Mammary epithelial cell (primary cell): Measurements from ENCODE around the gene SEC11A.

Experiments used
- EZH2 ChIP-seq: IDR thresholded peaks from 2 replicates; pipeline ENCODE4 v1.6.1; 2012; ENCODE audit warnings: low read length, inconsistent platforms, borderline replicate concordance
- TF ChIP-seq, protein P1 (sequence below), 2 donors: IDR thresholded peaks in 1 of 2; conservative IDR thresholded peaks in 1 of 2; 2 replicates each; pipeline ENCODE4 v1.5.1; 2011 to 2012; ENCODE audit warnings: inconsistent platforms in 2 of 2, low read length in 2 of 2, mild to moderate bottlenecking in 2 of 2, control low read depth in 1 of 2, low read depth in 1 of 2; ENCODE audit not compliant: insufficient read depth in 1 of 2; ENCODE audit errors: extremely low read depth in 1 of 2

DNA sequence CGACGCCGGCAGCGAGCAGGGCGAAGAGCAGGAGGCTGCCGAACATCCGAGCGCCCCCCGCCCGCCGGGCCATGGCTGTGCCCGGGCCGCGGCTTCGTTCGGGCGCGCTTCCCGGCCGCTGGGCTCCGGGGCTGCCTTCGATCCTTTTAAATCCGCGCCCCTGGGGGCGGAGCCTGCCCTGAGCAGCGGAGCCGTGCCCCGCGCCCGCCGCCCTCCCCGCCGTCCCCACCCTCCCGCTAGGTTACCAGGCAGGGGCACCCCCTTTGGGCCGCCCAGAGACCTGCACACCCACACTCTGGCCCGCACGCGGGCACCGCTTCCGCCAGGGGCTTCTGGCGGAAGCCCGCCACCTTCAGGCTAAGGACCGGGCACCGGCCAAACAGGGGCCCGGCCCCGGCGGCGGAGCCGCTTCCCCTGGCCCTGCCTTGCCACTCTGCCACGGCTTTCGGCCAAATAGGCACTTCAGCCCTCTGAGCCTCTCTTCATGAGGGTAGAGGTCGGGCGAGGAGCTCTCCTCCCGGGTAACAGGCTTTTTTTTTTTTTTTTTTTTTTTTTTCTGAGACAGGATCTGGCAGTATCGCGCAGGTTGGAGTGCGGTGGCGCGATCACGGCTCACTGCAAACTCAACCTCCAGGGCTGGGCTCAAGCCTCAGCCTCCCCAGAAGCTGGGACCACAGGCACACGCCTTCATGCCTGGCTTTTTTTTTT lies 57.7 kb downstream of the SEC11A start, which contains the start of gene NMB:
- TF ChIP-seq EZH2 = no peak
- TF ChIP-seq, protein P1, sequence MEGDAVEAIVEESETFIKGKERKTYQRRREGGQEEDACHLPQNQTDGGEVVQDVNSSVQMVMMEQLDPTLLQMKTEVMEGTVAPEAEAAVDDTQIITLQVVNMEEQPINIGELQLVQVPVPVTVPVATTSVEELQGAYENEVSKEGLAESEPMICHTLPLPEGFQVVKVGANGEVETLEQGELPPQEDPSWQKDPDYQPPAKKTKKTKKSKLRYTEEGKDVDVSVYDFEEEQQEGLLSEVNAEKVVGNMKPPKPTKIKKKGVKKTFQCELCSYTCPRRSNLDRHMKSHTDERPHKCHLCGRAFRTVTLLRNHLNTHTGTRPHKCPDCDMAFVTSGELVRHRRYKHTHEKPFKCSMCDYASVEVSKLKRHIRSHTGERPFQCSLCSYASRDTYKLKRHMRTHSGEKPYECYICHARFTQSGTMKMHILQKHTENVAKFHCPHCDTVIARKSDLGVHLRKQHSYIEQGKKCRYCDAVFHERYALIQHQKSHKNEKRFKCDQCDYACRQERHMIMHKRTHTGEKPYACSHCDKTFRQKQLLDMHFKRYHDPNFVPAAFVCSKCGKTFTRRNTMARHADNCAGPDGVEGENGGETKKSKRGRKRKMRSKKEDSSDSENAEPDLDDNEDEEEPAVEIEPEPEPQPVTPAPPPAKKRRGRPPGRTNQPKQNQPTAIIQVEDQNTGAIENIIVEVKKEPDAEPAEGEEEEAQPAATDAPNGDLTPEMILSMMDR (conservative IDR thresholded peaks at IDR 0.05 in 1 of 2, IDR thresholded peaks at IDR 0.05 in 1 of 2; ENCODE audit: extremely low read depth in 1 of 2, insufficient read depth in 1 of 2, low read depth in 1 of 2, low read length in 2 of 2) = peak; percentile 30 to 75
